A673 (cell line): Measurements from ENCODE around the gene SPP1.

Experiments used
- EZH2 ChIP-seq: fragments of 200-600 bp; sonication (generic); IDR thresholded peaks from 2 replicates; pipeline ENCODE4 v1.6.1; 2017; ENCODE audit warnings: borderline replicate concordance, low read depth, mild to moderate bottlenecking, mixed read lengths, antibody characterized with exemption, low read length; ENCODE audit not compliant: poor library complexity, severe bottlenecking
- TF ChIP-seq, protein P1 (sequence below): fragments of 300-800, 200-600 bp; sonication (generic); conservative IDR thresholded peaks from 2 replicates; pipeline ENCODE4 v1.5.1; 2017; ENCODE audit warnings: low read depth, mild to moderate bottlenecking, antibody characterized with exemption, low read length, moderate library complexity, mixed read lengths

GRCh38 chr4:87939978-87940690 lies 35.4 kb upstream of the SPP1 start:
- TF ChIP-seq, protein P1, sequence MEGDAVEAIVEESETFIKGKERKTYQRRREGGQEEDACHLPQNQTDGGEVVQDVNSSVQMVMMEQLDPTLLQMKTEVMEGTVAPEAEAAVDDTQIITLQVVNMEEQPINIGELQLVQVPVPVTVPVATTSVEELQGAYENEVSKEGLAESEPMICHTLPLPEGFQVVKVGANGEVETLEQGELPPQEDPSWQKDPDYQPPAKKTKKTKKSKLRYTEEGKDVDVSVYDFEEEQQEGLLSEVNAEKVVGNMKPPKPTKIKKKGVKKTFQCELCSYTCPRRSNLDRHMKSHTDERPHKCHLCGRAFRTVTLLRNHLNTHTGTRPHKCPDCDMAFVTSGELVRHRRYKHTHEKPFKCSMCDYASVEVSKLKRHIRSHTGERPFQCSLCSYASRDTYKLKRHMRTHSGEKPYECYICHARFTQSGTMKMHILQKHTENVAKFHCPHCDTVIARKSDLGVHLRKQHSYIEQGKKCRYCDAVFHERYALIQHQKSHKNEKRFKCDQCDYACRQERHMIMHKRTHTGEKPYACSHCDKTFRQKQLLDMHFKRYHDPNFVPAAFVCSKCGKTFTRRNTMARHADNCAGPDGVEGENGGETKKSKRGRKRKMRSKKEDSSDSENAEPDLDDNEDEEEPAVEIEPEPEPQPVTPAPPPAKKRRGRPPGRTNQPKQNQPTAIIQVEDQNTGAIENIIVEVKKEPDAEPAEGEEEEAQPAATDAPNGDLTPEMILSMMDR: no peak
- TF ChIP-seq EZH2: no peak
